ENCODE data around the gene CRYBG1. TPM values are rescaled to one million over a fixed set of nuclear protein-coding genes. Genes with fewer than 3 reads are reported as not detected.

CRYBG1 gene
- total RNA-seq, 3 donors from 2014 or later, result 26.6 to 93.0 (median 86.4) TPM

GRCh38 chr6:106379951-106380350 is 19.4 kb downstream of the CRYBG1 start:
- DNase-seq (no peak), ATAC-seq (no peak)
- TF ChIP-seq, protein P1, sequence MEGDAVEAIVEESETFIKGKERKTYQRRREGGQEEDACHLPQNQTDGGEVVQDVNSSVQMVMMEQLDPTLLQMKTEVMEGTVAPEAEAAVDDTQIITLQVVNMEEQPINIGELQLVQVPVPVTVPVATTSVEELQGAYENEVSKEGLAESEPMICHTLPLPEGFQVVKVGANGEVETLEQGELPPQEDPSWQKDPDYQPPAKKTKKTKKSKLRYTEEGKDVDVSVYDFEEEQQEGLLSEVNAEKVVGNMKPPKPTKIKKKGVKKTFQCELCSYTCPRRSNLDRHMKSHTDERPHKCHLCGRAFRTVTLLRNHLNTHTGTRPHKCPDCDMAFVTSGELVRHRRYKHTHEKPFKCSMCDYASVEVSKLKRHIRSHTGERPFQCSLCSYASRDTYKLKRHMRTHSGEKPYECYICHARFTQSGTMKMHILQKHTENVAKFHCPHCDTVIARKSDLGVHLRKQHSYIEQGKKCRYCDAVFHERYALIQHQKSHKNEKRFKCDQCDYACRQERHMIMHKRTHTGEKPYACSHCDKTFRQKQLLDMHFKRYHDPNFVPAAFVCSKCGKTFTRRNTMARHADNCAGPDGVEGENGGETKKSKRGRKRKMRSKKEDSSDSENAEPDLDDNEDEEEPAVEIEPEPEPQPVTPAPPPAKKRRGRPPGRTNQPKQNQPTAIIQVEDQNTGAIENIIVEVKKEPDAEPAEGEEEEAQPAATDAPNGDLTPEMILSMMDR (IDR thresholded peaks at IDR 0.05), result no peak
- intact Hi-C loops (cut with DNase I, micrococcal nuclease), result no loop called here
- no peak overlapping the region for H3K4me3 ChIP-seq
- no peaks in the 10 kb centered on the region for H3K9me3 ChIP-seq
- no peaks in the 10 kb centered on the region for H3K36me3 ChIP-seq (ENCODE audit: low read depth)
- no peaks in the 10 kb centered on the region for H3K4me1 ChIP-seq (ENCODE audit: low read depth)

DNA sequence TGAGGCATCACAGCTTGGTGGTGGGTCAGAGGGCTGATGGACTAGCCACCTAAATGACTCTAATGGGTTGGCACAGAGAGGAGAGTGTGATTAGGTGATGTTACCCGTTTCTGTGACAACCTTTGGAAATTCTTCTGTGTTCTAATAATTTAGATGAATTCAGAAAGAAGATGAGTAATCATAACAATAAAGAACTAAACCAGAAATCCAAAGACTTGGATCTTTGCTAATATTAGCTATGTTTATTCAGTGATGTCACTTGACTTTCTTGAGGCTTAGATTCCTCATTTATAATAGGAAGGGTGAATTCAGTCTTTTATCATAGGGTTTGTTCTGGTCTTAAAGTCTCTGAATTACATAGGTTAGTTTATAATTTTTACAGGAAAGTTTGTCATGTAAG is 19.9 kb downstream of the CRYBG1 start:
- intact Hi-C loops (cut with DNase I, micrococcal nuclease), result no loop called here
- H3K4me1 ChIP-seq (ENCODE audit: low read depth), result no peaks in the 10 kb centered on the region
- DNase-seq (no peak), ATAC-seq (no peak)
- H3K36me3 ChIP-seq (ENCODE audit: low read depth), result no peaks in the 10 kb centered on the region
- TF ChIP-seq, protein P1 (IDR thresholded peaks at IDR 0.05), result no peak
- no peaks in the 10 kb centered on the region for H3K9me3 ChIP-seq
- H3K4me3 ChIP-seq, result no peak overlapping the region

- Histone ChIP-seq H3K36me3 (ENCODE audit: low read depth) (no peaks in the 10 kb centered on the region), H3K9me3 (no peaks in the 10 kb centered on the region), H3K4me3 (no peak overlapping the region), H3K4me1 (ENCODE audit: low read depth) (no peaks in the 10 kb centered on the region)
- TF ChIP-seq, protein P1 (IDR thresholded peaks at IDR 0.05), result no peak
- ATAC-seq, result no peak
- intact Hi-C loops (cut with DNase I, micrococcal nuclease), result no loop called here
- no peak for DNase-seq
These were observed 20.7 kb downstream of the CRYBG1 start for GRCh38 chr6:106381223-106381622.

DNA sequence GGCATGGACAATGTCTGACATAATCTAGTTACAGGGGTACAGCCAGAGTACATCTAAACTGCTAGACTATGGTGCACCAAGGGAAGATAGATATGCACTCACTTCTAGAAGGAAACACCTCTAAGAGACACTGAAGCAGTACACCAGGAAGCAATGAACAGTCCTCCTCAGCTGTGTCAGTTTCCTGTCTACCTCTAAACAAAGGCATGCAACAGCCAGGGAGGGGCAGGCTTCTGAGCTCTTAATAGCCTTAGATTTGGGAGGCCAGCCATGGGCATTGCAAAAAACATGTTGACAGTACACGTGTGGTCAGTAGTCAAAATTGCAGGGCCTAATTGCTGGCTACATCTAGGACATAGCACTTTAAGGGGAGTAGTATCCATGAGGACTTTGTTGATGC is 21.4 kb downstream of the CRYBG1 start:
- TF ChIP-seq, protein P1 (IDR thresholded peaks at IDR 0.05), result no peak
- H3K36me3 ChIP-seq (ENCODE audit: low read depth), result no peaks in the 10 kb centered on the region
- H3K4me3 ChIP-seq, result no peak overlapping the region
- intact Hi-C loops (cut with DNase I, micrococcal nuclease), result no loop called here
- no peaks in the 10 kb centered on the region for H3K9me3 ChIP-seq
- ATAC-seq, result peak; percentile 96
- H3K4me1 ChIP-seq (ENCODE audit: low read depth), result no peaks in the 10 kb centered on the region
- DNase-seq, result peak in 1 of 3 donors; percentile 35

- H3K9me3 ChIP-seq, result no peaks in the 10 kb centered on the region
- TF ChIP-seq, protein P1 (IDR thresholded peaks at IDR 0.05), result no peak
- no peak overlapping the region for H3K4me3 ChIP-seq
- intact Hi-C loops (cut with DNase I, micrococcal nuclease), result no loop called here
- no peaks in the 10 kb centered on the region for H3K36me3 ChIP-seq (ENCODE audit: low read depth)
- ATAC-seq (no peak), DNase-seq (no peak)
- no peaks in the 10 kb centered on the region for H3K4me1 ChIP-seq (ENCODE audit: low read depth)
These were observed 23.1 kb downstream of the CRYBG1 start for GRCh38 chr6:106383573-106383972.

- no peak for DNase-seq
- intact Hi-C loops (cut with DNase I, micrococcal nuclease), result no loop called here
- no peaks in the 10 kb centered on the region for H3K36me3 ChIP-seq (ENCODE audit: low read depth)
- no peak for ATAC-seq
- no peaks in the 10 kb centered on the region for H3K9me3 ChIP-seq
- H3K4me3 ChIP-seq, result no peak overlapping the region
- TF ChIP-seq, protein P1 (IDR thresholded peaks at IDR 0.05), result no peak
- H3K4me1 ChIP-seq (ENCODE audit: low read depth), result no peaks in the 10 kb centered on the region
These were observed 25.0 kb downstream of the CRYBG1 start for GRCh38 chr6:106385530-106385929.

Data from mucosa of descending colon (tissue), 3 donors.